ENCODE measurements around the gene LCA5L.
"Not testable (repeated sequence)": the region's sequence is repeated elsewhere in the genome, so short reads cannot be mapped to it uniquely, and the experiment has no call there.

GRCh38 chr21:39419204-39419603 is 26.4 kb downstream of the LCA5L start:
- not testable (repeated sequence) for TF ChIP-seq CTCF (conservative IDR thresholded peaks at IDR 0.05; ENCODE audit: low read length); EZH2phosphoT487 (IDR thresholded peaks at IDR 0.05; ENCODE audit: borderline replicate concordance, low read depth, low read length)

Measured in OCI-LY7 (cell line).